DMS53 treated with DMSO at 0.1 percent for 48 hours (cell line): ENCODE data around the gene NARS2.
"Not testable (repeated sequence)": the region's sequence is repeated elsewhere in the genome, so short reads cannot be mapped to it uniquely, and the experiment has no call there.

ENCODE experiments used
- DNase-seq: peaks from one replicate; lab custom pipeline; 2025; ENCODE audit not compliant: unreplicated experiment; lab: John Stamatoyannopoulos, UW

Gene NARS2

DNA sequence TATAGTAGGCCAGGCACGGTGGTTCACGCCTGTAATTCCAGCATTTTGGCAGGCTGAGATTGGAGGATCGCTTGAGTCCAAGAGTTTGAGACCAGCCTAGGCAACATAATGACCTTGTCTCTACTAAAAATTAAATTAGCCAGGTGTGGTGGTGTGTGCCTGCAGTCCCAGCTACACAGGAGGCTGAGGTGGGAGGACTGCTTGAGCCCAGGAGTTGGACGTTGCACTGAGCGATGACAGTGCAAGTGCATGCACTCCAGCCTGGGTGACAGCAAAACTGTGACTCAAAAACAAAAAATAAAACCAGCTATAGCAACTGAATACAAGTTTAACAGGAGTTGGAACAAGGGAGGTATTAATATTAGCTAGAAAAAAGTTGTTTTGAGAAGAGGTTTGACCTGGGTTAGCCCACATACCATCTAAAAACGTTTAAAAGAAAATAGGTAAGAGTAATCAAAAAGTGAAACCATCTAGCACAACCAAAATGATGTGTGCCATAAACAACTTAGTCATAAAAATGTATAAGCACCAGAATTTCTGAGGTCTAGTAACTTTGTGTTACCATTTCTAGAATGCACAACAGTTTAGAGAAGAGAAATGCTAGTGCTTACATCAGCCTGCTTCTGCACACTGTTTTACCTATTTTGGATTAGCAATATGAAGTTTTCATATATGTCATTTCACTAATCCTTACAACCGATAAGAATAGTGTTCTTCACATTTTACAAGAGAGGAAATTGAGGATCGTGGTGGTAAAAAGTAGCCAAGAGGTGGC lies 26.5 kb downstream of the NARS2 start:
- no peak for DNase-seq

GRCh38 chr11:78542007-78542406 lies 32.7 kb downstream of the NARS2 start:
- DNase-seq: no peak

GRCh38 chr11:78541537-78541936 lies 33.1 kb downstream of the NARS2 start:
- no peak for DNase-seq

DNA sequence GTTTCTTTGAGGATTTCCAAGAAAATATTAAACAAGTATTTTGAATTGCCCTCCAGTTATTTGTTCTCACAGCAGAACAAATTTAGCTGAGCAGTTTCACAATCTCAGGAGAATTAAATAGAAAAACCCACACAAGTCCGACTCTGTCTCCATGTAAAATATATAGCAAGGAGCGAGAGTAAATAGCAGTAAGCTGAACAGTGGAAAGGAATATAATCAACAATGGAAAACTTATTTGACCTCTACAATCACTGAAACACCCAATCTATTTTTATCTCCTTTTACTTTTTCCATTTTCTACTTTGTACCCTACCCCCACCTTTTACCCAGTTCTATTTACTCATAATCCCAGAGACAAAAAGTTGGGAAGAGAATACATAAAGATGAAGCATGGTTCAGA lies 34.4 kb downstream of the NARS2 start:
- no peak for DNase-seq

GRCh38 chr11:78539506-78539905 lies 35.2 kb downstream of the NARS2 start:
- DNase-seq: no peak

GRCh38 chr11:78536933-78537332 lies 37.7 kb downstream of the NARS2 start:
- no peak for DNase-seq

- no peak for DNase-seq
Observed at GRCh38 chr11:78535920-78536319, 38.7 kb downstream of the NARS2 start.

DNA sequence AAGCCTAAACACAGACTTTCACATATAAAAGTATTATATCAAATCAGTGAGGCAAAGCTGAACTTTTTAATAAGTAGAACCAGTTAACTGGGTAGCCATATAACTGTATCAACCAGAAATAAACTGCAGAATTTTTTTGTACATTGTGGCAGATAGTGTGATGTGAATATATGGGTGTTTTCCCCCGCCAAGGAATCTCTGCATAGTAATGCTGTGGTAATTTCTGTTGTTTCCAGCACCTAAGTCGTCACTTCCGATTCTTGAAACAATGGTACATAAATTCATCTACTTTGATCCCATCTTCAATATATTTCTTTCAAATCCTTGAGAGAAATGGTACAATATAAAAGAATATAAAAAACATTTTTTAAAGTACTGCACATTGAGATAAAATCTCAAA lies 39.6 kb downstream of the NARS2 start:
- no peak for DNase-seq

DNA sequence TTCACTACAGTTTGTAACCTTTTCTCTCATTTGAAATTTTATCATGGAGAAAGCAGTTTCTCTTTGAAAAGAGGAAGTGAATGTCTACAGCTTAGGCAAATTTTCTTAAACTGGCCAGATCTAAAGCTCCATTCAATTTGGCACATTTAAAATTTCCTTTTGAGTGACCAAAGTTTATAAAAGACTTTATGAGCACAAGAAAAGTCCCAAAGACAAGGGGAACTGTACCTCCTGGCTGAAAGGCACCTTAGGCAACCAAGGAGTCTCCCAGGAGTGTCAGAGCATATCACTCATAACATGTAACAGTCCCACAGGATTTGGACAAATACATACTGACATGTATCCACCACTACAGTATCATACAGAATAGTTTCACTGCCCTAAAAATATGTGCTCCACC lies 41.3 kb downstream of the NARS2 start:
- no peak for DNase-seq

DNA sequence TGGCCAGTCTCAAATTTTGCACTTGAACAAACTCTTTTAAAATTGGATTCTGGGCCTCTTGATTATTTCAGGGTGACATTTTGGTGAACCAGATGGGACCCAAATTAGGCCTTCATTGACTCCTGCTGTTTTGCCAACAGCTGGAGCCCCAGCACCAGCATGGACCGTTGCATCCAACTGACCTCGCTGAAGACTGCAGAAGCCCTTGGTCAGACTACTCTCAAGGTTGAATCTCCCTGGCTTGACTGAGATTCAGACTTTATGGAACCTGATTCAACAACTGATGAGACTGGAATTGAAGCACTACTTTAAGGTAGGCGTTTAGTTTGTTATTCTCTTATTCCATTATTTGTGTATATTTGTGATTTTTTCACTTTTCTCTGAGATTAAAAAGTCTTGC lies 41.7 kb downstream of the NARS2 start:
- no peak for DNase-seq

GRCh38 chr11:78526497-78527146 lies 48.0 kb downstream of the NARS2 start:
- DNase-seq: no peak

GRCh38 chr11:78525720-78526119 lies 48.9 kb downstream of the NARS2 start:
- no peak for DNase-seq

- DNase-seq: no peak
Observed at GRCh38 chr11:78520230-78520629, 54.4 kb downstream of the NARS2 start.

- DNase-seq: no peak
Observed at GRCh38 chr11:78516281-78516680, 58.4 kb downstream of the NARS2 start.

- no peak for DNase-seq
Observed at GRCh38 chr11:78514922-78515502, 59.7 kb downstream of the NARS2 start.

- not testable (repeated sequence) for DNase-seq
Observed at GRCh38 chr11:78513085-78513484, 61.6 kb downstream of the NARS2 start.

DNA sequence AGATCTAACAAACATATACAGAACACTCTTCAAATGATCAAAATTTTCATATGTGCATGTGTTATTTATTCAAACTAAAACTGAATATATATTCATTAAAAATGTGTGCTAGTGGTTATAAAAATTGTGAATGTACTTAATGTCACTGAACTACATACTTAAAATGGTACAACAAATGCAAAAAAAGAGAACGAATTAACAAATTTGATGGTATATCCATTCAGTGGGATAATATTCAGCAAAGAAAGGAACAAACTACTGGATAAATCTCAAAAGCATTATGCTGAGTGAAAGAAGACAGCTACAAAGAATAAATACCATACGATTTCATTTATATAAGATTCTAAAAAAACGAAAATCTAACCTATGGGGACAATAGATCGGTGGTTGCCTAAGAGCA lies 64.1 kb downstream of the NARS2 start:
- no peak for DNase-seq

DNA sequence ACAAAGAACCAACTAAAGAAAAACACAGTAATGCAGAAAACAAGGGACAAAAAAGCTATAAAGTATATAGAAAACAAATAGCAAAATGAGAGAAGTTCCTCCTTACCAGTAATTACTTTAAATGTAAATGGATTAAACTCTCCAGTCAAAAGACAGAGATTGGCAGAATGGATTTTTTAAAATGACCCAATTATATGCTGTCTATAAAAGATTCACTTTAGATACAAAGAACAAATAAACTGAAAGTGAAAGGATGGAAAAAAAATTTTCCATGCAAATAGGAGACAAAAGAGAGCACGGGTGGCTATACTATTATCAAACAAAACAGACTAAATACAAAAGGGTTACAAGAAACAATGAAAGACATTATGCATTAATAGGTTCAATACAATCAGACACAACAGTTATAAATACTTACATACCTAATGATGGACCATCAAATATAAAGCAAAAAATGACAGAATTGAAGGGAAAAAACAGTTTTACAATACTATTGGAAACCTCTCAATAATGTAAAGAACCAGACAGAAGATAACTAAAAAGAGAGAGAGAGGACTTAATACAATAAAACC lies 64.6 kb downstream of the NARS2 start:
- no peak for DNase-seq

- DNase-seq: no peak
Observed at GRCh38 chr11:78504708-78505107, 70.0 kb downstream of the NARS2 start.

GRCh38 chr11:78504181-78504580 lies 70.5 kb downstream of the NARS2 start:
- DNase-seq: no peak

- no peak for DNase-seq
Observed at GRCh38 chr11:78499971-78500370, 74.7 kb downstream of the NARS2 start.

DNA sequence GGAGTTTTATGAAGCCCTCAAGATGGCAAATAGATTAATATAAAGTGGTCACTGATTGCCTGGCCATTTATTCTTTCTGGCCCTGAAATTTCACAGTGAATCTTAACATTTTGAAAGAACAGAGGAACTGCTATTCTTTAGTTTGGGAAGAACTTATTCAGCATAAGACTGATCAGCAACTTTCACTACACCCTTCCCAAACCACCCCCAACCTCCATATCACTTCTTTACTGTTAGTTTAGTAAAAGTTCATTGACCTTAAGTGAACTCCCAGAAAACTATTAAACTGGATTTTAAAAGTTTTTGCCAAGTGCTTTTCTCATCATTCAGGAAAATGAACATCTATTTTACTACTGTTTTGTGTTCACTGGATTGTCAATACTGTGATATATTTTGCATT lies 77.4 kb downstream of the NARS2 start:
- DNase-seq: no peak
